T-helper 17 cell (primary cell): ENCODE results near the gene TAS2R4. TPM values are rescaled to one million over a fixed set of nuclear protein-coding genes. Genes with fewer than 3 reads are reported as not detected.
"Not testable (repeated sequence)": the region's sequence is repeated elsewhere in the genome, so short reads cannot be mapped to it uniquely, and the experiment has no call there.

ENCODE experiments used
- ATAC-seq: fragments of 150-1000 bp; cut with Tn5 transposase; 2 replicates; pipeline ENCODE4 v1.10.0; 2021; ENCODE audit warnings: mild to moderate bottlenecking, moderate library complexity
- DNase-seq, 3 donors: peaks; one replicate each; pipeline versions ENCODE4 v3.0.0 to v3.0.0-alpha.2; 2020 to 2021
- H3K9me3 ChIP-seq: one replicate; pipeline ENCODE4 v1.7.0; 2013; ENCODE audit warnings: low read length, mild to moderate bottlenecking; ENCODE audit not compliant: control insufficient read depth, poor library complexity, severe bottlenecking
- H3K27ac Mint-ChIP-seq: one replicate; pipeline ENCODE4 v1.8.0; 2022; ENCODE audit warnings: mild to moderate bottlenecking, moderate library complexity, mixed read lengths
- H3K27me3 Mint-ChIP-seq: one replicate; pipeline ENCODE4 v1.8.0; 2022; ENCODE audit warnings: mixed read lengths
- H3K36me3 Mint-ChIP-seq: one replicate; pipeline ENCODE4 v1.8.0; 2022; ENCODE audit warnings: low read depth, mixed read lengths
- H3K4me1 Mint-ChIP-seq: one replicate; pipeline ENCODE4 v1.8.0; 2022; ENCODE audit warnings: mild to moderate bottlenecking, mixed read lengths
- H3K4me3 Mint-ChIP-seq: one replicate; pipeline ENCODE4 v1.8.0; 2022; ENCODE audit warnings: mild to moderate bottlenecking, moderate library complexity, mixed read lengths
- total RNA-seq, 4 donors: library from RNA in 2 of 4; stranded (reverse) in 2 of 4; gene quantifications; one replicate each; pipeline ENCODE4 v1.2.3 and lab custom pipeline; 2022 to 2026

TAS2R4 gene
- total RNA-seq, 2 donors from 2014 or later, result 0.37 to 0.50 TPM

- peaks cover 21% of the 10 kb centered on the region for H3K36me3 Mint-ChIP-seq
- no peak for DNase-seq
- H3K27ac Mint-ChIP-seq, result no peak overlapping the region
Observed at GRCh38 chr7:141754939-141755338, 21.5 kb upstream of the TAS2R4 start.

GRCh38 chr7:141763797-141764196 is 12.7 kb upstream of the TAS2R4 start, which contains the start of gene TAS2R3:
TSS of gene TAS2R3 (plus strand) at chr7:141764097. CDS start at chr7:141764159, 62 bp downstream.
- no peaks in the 10 kb centered on the region for H3K9me3 ChIP-seq
- Mint-ChIP-seq H3K27ac (no peak within 1 kb of the TSS), H3K4me3 (no peak within 1 kb of the TSS), H3K27me3 (no peaks in the 10 kb centered on the region), H3K4me1 (peaks cover 10% of the 10 kb centered on the region), H3K36me3 (peaks cover 19% of the 10 kb centered on the region)
- DNase-seq, result no peak
- ATAC-seq, result no peak

More at GRCh38 chr7:141754939-141755338, 21.5 kb upstream of the TAS2R4 start:
- H3K4me1 Mint-ChIP-seq, result peaks cover 2% of the 10 kb centered on the region
- no peak overlapping the region for H3K4me3 Mint-ChIP-seq
- H3K27me3 Mint-ChIP-seq, result no peaks in the 10 kb centered on the region
- peaks cover 19% of the 10 kb centered on the region for H3K9me3 ChIP-seq
- peak; percentile 49 for ATAC-seq

- not testable (repeated sequence) for H3K9me3 ChIP-seq, H3K4me3 Mint-ChIP-seq, H3K36me3 Mint-ChIP-seq, H3K27me3 Mint-ChIP-seq, DNase-seq, ATAC-seq, H3K27ac Mint-ChIP-seq, H3K4me1 Mint-ChIP-seq
Observed at GRCh38 chr7:141770083-141770583, 6.3 kb upstream of the TAS2R4 start.

GRCh38 chr7:141785706-141786552 is 9.5 kb downstream of the TAS2R4 start:
- Mint-ChIP-seq H3K36me3 (peaks cover 2% of the 10 kb centered on the region), H3K4me1 (peaks cover 7% of the 10 kb centered on the region), H3K27me3 (no peaks in the 10 kb centered on the region), H3K27ac (no peak overlapping the region), H3K4me3 (no peak overlapping the region)
- DNase-seq (no peak), ATAC-seq (peak; percentile 57)
- no peaks in the 10 kb centered on the region for H3K9me3 ChIP-seq

- H3K4me3 Mint-ChIP-seq, result no peak overlapping the region
- no peaks in the 10 kb centered on the region for H3K9me3 ChIP-seq
- peak overlapping the region; percentile 51 for H3K27ac Mint-ChIP-seq
- H3K4me1 Mint-ChIP-seq, result peaks cover 7% of the 10 kb centered on the region
- H3K36me3 Mint-ChIP-seq, result peaks cover 6% of the 10 kb centered on the region
- DNase-seq (no peak), ATAC-seq (no peak)
- no peaks in the 10 kb centered on the region for H3K27me3 Mint-ChIP-seq
Observed at GRCh38 chr7:141788296-141788695, 11.8 kb downstream of the TAS2R4 start.

- Mint-ChIP-seq H3K4me3 (no peak within 1 kb of the TSS), H3K27me3 (no peaks in the 10 kb centered on the region), H3K36me3 (peaks cover 8% of the 10 kb centered on the region), H3K4me1 (peaks cover 7% of the 10 kb centered on the region), H3K27ac (no peak within 1 kb of the TSS)
- DNase-seq, result no peak
- H3K9me3 ChIP-seq, result no peaks in the 10 kb centered on the region
- ATAC-seq, result no peak
Observed at GRCh38 chr7:141789917-141790316, 13.4 kb downstream of the TAS2R4 start, which contains the start of gene TAS2R5. TSS of gene TAS2R5 (plus strand) at chr7:141790217. CDS start at chr7:141790362, 145 bp downstream.

- H3K4me3 Mint-ChIP-seq, result no peak overlapping the region
- H3K36me3 Mint-ChIP-seq, result peaks cover 8% of the 10 kb centered on the region
- no peak for ATAC-seq
Observed at GRCh38 chr7:141792526-141792925, 16.1 kb downstream of the TAS2R4 start.

GRCh38 chr7:141820067-141820466 is 43.6 kb downstream of the TAS2R4 start:
- Mint-ChIP-seq H3K4me3 (no peak overlapping the region), H3K27ac (no peak overlapping the region), H3K36me3 (peaks cover 4% of the 10 kb centered on the region), H3K4me1 (no peaks in the 10 kb centered on the region), H3K27me3 (no peaks in the 10 kb centered on the region)
- H3K9me3 ChIP-seq, result peaks cover 6% of the 10 kb centered on the region
- ATAC-seq (no peak), DNase-seq (no peak)

More at GRCh38 chr7:141792526-141792925, 16.1 kb downstream of the TAS2R4 start:
- no peaks in the 10 kb centered on the region for H3K4me1 Mint-ChIP-seq
- no peak overlapping the region for H3K27ac Mint-ChIP-seq
- H3K27me3 Mint-ChIP-seq, result no peaks in the 10 kb centered on the region
- H3K9me3 ChIP-seq, result no peaks in the 10 kb centered on the region
- DNase-seq, result no peak

- not testable (repeated sequence) for DNase-seq, H3K27me3 Mint-ChIP-seq, ATAC-seq, H3K27ac Mint-ChIP-seq, H3K9me3 ChIP-seq, H3K36me3 Mint-ChIP-seq, H3K4me1 Mint-ChIP-seq, H3K4me3 Mint-ChIP-seq
Observed at GRCh38 chr7:141822432-141822831, 46.0 kb downstream of the TAS2R4 start.

Other genes with a start within 250 kb of the TAS2R4 start
- gene AGK, start 225.3 kb upstream of the TAS2R4 start, total RNA-seq, result 10 to 100 TPM; 25.9 to 27.4 TPM
- 10 to 100 TPM; 34.1 to 37.6 TPM for gene DENND11, start 74.5 kb upstream of the TAS2R4 start, total RNA-seq
- gene WEE2, start 68.3 kb upstream of the TAS2R4 start, total RNA-seq, result not detected
- 10 to 100 TPM; 81.3 to 91.3 TPM for gene SSBP1, start 38.3 kb upstream of the TAS2R4 start, total RNA-seq
- gene TAS2R3, start 12.6 kb upstream of the TAS2R4 start, total RNA-seq, result under 1 TPM; 0.42 to 0.87 TPM
- gene TAS2R5, start 13.5 kb downstream of the TAS2R4 start, total RNA-seq, result 1 to 10 TPM in 1 of 2 donors, under 1 TPM in 1; 0.90 to 1.1 TPM
- gene PRSS37, start 64.8 kb downstream of the TAS2R4 start, total RNA-seq, result not detected
- not detected for gene OR9A4, start 139.7 kb downstream of the TAS2R4 start, total RNA-seq
- gene CLEC5A, start 170.3 kb downstream of the TAS2R4 start, total RNA-seq, result under 1 TPM in 1 of 2 donors, not detected in 1; 0.27 TPM
- gene TAS2R38, start 197.1 kb downstream of the TAS2R4 start, total RNA-seq, result not detected
- gene MGAM, start 219.2 kb downstream of the TAS2R4 start, total RNA-seq, result under 1 TPM; 0.07 to 0.08 TPM